ENCODE data around the gene CCDC178. TPM values are rescaled to one million over a fixed set of nuclear protein-coding genes. Genes with fewer than 3 reads are reported as not detected.

The CCDC178 gene
- total and polyA plus RNA-seq, 2 donors (not counting 1 experiment from before 2014, with no cell fraction given) = 0.17 TPM; not detected in 1

DNA sequence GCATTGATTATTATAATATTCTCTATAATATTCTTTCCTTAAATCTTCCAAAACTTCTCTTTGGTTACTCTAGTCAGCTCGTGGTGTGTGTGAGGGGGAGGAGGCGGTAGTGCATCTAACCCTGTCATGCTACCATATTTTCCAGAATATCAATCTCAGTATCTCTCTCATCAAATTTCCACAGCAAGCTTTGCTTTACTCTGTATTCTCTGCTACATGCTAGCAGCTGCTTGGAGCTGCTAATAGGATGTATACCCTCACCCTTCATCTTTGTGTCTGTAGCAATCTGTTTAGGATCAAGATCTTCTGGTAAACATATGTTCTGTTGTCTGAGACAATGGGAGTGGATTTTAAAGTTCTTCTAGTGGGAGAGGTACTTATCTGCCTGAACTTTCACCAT is 363.9 kb downstream of the CCDC178 start:
- H3K9me3 ChIP-seq (ENCODE audit: control insufficient read depth, insufficient read depth, low read depth, low read length) = no peaks in the 10 kb centered on the region
- no peak overlapping the region for H2AFZ ChIP-seq (ENCODE audit: low read length)
- no peaks in the 10 kb centered on the region for H4K20me1 ChIP-seq (ENCODE audit: control insufficient read depth, extremely low read depth, insufficient read depth, low read length)
- no peak overlapping the region for H3K4me2 ChIP-seq (ENCODE audit: extremely low read depth, insufficient read depth, low read length)
- no peaks in the 10 kb centered on the region for H3K79me2 ChIP-seq (ENCODE audit: control insufficient read depth, insufficient read depth, low read length)
- H3K4me1 ChIP-seq (ENCODE audit: control insufficient read depth, extremely low read depth, insufficient read depth, low read length) = no peaks in the 10 kb centered on the region
- no peak overlapping the region for H3K4me3 ChIP-seq (replicated peaks in 1 of 4; ENCODE audit: control extremely low read depth in 1 of 4, insufficient read depth in 1 of 4, low read depth in 3 of 4, low read length in 4 of 4)
- H3K27me3 ChIP-seq (ENCODE audit: control insufficient read depth, insufficient read depth, low read length) = no peaks in the 10 kb centered on the region
- DNase-seq (ENCODE audit: low read depth in 2 of 2) = no peak
- no peaks in the 10 kb centered on the region for H3K36me3 ChIP-seq (ENCODE audit: control insufficient read depth, insufficient read depth, low read length)
- H3K27ac ChIP-seq (ENCODE audit: insufficient read depth, low read length) = no peak overlapping the region
- no peak overlapping the region for H3K9ac ChIP-seq (ENCODE audit: insufficient read depth, low read length)
- TF ChIP-seq EZH2 (IDR thresholded peaks at IDR 0.05; ENCODE audit: low read length, missing control alignments) = no peak
- TF ChIP-seq, protein P1, sequence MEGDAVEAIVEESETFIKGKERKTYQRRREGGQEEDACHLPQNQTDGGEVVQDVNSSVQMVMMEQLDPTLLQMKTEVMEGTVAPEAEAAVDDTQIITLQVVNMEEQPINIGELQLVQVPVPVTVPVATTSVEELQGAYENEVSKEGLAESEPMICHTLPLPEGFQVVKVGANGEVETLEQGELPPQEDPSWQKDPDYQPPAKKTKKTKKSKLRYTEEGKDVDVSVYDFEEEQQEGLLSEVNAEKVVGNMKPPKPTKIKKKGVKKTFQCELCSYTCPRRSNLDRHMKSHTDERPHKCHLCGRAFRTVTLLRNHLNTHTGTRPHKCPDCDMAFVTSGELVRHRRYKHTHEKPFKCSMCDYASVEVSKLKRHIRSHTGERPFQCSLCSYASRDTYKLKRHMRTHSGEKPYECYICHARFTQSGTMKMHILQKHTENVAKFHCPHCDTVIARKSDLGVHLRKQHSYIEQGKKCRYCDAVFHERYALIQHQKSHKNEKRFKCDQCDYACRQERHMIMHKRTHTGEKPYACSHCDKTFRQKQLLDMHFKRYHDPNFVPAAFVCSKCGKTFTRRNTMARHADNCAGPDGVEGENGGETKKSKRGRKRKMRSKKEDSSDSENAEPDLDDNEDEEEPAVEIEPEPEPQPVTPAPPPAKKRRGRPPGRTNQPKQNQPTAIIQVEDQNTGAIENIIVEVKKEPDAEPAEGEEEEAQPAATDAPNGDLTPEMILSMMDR (conservative IDR thresholded peaks at IDR 0.05 in 1 of 2, IDR thresholded peaks at IDR 0.05 in 1 of 2; ENCODE audit: low read depth in 1 of 2, low read length in 2 of 2) = no peak

DNA sequence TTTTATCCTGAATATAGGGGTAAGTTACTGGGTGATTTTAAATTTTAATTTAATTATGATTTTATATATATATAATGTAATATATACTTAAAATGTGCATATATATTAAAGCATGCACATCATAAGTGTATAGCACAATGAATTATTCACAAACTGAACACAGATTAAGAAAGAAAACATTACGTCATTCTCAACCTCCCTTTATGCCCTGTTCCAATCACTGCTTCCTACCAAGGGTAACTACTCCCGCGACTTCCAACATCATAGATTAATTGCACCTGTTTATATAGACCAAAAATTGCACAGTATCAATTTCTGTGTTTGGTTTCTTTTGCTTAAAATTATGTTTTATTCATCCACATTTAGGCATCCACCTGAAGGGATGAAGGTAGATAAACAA is 366.4 kb downstream of the CCDC178 start:
- Histone ChIP-seq H3K79me2 (ENCODE audit: control insufficient read depth, insufficient read depth, low read length) (no peaks in the 10 kb centered on the region), H3K4me2 (ENCODE audit: extremely low read depth, insufficient read depth, low read length) (no peak overlapping the region), H3K4me3 (replicated peaks in 1 of 4; ENCODE audit: control extremely low read depth in 1 of 4, insufficient read depth in 1 of 4, low read depth in 3 of 4, low read length in 4 of 4) (no peak overlapping the region), H2AFZ (ENCODE audit: low read length) (no peak overlapping the region), H3K9ac (ENCODE audit: insufficient read depth, low read length) (no peak overlapping the region), H3K27me3 (ENCODE audit: control insufficient read depth, insufficient read depth, low read length) (no peaks in the 10 kb centered on the region), H4K20me1 (ENCODE audit: control insufficient read depth, extremely low read depth, insufficient read depth, low read length) (no peaks in the 10 kb centered on the region), H3K4me1 (ENCODE audit: control insufficient read depth, extremely low read depth, insufficient read depth, low read length) (no peaks in the 10 kb centered on the region), H3K27ac (ENCODE audit: insufficient read depth, low read length) (no peak overlapping the region), H3K9me3 (ENCODE audit: control insufficient read depth, insufficient read depth, low read depth, low read length) (no peaks in the 10 kb centered on the region), H3K36me3 (ENCODE audit: control insufficient read depth, insufficient read depth, low read length) (no peaks in the 10 kb centered on the region)
- DNase-seq (ENCODE audit: low read depth in 2 of 2) = no peak
- TF ChIP-seq, protein P1 (conservative IDR thresholded peaks at IDR 0.05 in 1 of 2, IDR thresholded peaks at IDR 0.05 in 1 of 2; ENCODE audit: low read depth in 1 of 2, low read length in 2 of 2) = no peak

DNA sequence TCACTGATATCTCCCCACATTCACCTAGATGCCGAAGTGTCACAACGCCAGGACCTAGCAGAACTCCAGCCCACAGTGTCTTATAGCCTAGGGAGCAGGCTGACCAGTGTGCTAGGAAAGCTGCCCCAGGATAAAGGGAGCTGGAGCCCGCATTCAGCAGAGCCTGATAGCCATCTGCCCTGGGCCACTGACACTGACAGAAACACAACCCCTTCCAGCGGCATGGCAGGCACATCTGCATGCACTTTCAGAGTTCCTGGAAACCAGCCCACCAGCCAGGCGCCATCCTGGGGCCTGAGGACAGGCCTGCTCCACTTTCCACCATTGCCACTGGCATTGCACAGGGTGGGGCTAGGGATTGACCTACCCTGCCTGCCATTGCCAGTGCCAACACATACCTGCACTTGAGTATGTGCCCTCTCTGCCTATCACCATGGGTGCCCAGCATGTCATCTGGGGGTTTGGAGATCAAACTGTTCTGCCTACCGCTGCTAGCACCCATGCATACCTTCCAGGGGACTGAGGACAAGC is 377.6 kb downstream of the CCDC178 start:
- no peak for TF ChIP-seq EZH2 (IDR thresholded peaks at IDR 0.05; ENCODE audit: low read length, missing control alignments)
- TF ChIP-seq, protein P1 (conservative IDR thresholded peaks at IDR 0.05 in 1 of 2, IDR thresholded peaks at IDR 0.05 in 1 of 2; ENCODE audit: low read depth in 1 of 2, low read length in 2 of 2) = no peak
- Histone ChIP-seq H3K27me3 (ENCODE audit: control insufficient read depth, insufficient read depth, low read length) (no peaks in the 10 kb centered on the region), H3K36me3 (ENCODE audit: control insufficient read depth, insufficient read depth, low read length) (no peaks in the 10 kb centered on the region), H3K9me3 (ENCODE audit: control insufficient read depth, insufficient read depth, low read depth, low read length) (no peaks in the 10 kb centered on the region), H2AFZ (ENCODE audit: low read length) (no peak overlapping the region), H3K27ac (ENCODE audit: insufficient read depth, low read length) (no peak overlapping the region), H3K79me2 (ENCODE audit: control insufficient read depth, insufficient read depth, low read length) (no peaks in the 10 kb centered on the region), H3K4me2 (ENCODE audit: extremely low read depth, insufficient read depth, low read length) (no peak overlapping the region), H3K4me1 (ENCODE audit: control insufficient read depth, extremely low read depth, insufficient read depth, low read length) (no peaks in the 10 kb centered on the region), H4K20me1 (ENCODE audit: control insufficient read depth, extremely low read depth, insufficient read depth, low read length) (no peaks in the 10 kb centered on the region), H3K9ac (ENCODE audit: insufficient read depth, low read length) (no peak overlapping the region), H3K4me3 (replicated peaks in 1 of 4; ENCODE audit: control extremely low read depth in 1 of 4, insufficient read depth in 1 of 4, low read depth in 3 of 4, low read length in 4 of 4) (no peak overlapping the region)
- no peak for DNase-seq (ENCODE audit: low read depth in 2 of 2)
